Panc1 (cell line): Measurements from ENCODE around the gene PRR15. TPM values are rescaled to one million over a fixed set of nuclear protein-coding genes. Genes with fewer than 3 reads are reported as not detected.

Experiments
- ATAC-seq: fragments of 200-7000 bp; cut with Tn5 transposase; 2 replicates; pipeline ENCODE4 v1.9.1; 2020; ENCODE audit warnings: mild to moderate bottlenecking, moderate library complexity
- BruUV-seq: library from RNA; stranded (reverse); fragments of 400-500 nt; replicated peaks from 2 replicates; lab custom pipeline; 2021; lab: Mats Ljungman, UMichigan
- CTCF ChIA-PET: fragments of 300-600 bp; sonication (Branson Sonifier 250); formaldehyde crosslinking; loops from one replicate; lab custom pipeline; 2022; ENCODE audit warnings: antibody characterized with exemption; lab: Charles Lee
- POLR2A ChIA-PET: fragments of 300-600 bp; sonication (Branson Sonifier 250); formaldehyde crosslinking; loops from one replicate; lab custom pipeline; 2022; ENCODE audit warnings: antibody characterized with exemption; lab: Charles Lee
- DNase-seq: peaks from one replicate; pipeline ENCODE4 v3.0.0-alpha.2; 2010; ENCODE audit warnings: low read depth, low spot score
- H3K27ac ChIP-seq: 2 replicates; pipeline ENCODE4 v1.5.1; 2011; ENCODE audit warnings: mild to moderate bottlenecking, low read length, inconsistent platforms
- H3K27me3 ChIP-seq: fragments of 200-500 bp; sonication (Bioruptor generic); 2 replicates; pipeline ENCODE4 v1.6.0; 2014; ENCODE audit warnings: low read length, inconsistent platforms; ENCODE audit not compliant: control insufficient read depth, insufficient read depth
- H3K36me3 ChIP-seq: fragments of 200-500 bp; sonication (Bioruptor generic); 2 replicates; pipeline ENCODE4 v1.5.1; 2014; ENCODE audit warnings: inconsistent platforms, mild to moderate bottlenecking, low read length, moderate library complexity; ENCODE audit not compliant: control insufficient read depth, insufficient read depth
- H3K4me1 ChIP-seq: 2 replicates; pipeline ENCODE4 v1.5.1; 2011; ENCODE audit warnings: inconsistent platforms, mild to moderate bottlenecking, low read length, moderate library complexity; ENCODE audit not compliant: control insufficient read depth, insufficient read depth
- H3K4me3 ChIP-seq, 2 experiments: 2 replicates each; pipeline ENCODE4 v1.5.1; 2011 to 2012; ENCODE audit warnings: low read depth in 2 of 2, low read length in 2 of 2, mild to moderate bottlenecking in 2 of 2, inconsistent platforms in 1 of 2, moderate library complexity in 1 of 2
- H3K9me3 ChIP-seq: fragments of 200-500 bp; sonication (Bioruptor generic); 2 replicates; pipeline ENCODE4 v1.5.1; 2014; ENCODE audit warnings: low read depth, mild to moderate bottlenecking, inconsistent platforms, low read length, moderate library complexity; ENCODE audit not compliant: control insufficient read depth, insufficient read depth
- POLR2AphosphoS5 ChIP-seq: IDR thresholded peaks from 2 replicates; pipeline ENCODE4 v1.6.1; 2012; ENCODE audit warnings: mild to moderate bottlenecking, low read depth, low read length, moderate library complexity
- SIN3A ChIP-seq: IDR thresholded peaks from 2 replicates; pipeline ENCODE4 v1.6.1; 2012; ENCODE audit warnings: low read depth, mild to moderate bottlenecking, low read length, moderate library complexity, borderline replicate concordance; ENCODE audit not compliant: insufficient read depth
- TCF7L2 ChIP-seq: IDR thresholded peaks from 2 replicates; pipeline ENCODE4 v1.6.1; 2011; ENCODE audit warnings: mild to moderate bottlenecking, low read depth, low read length, inconsistent platforms
- in situ Hi-C: cut with HindIII; loops from 2 replicates; pipeline ENCODE4 v1.10.0; 2016; ENCODE audit warnings: low sequenced_read_pairs, low pct_unique_long_range_greater_than_20kb
- intact Hi-C: fragments of 100-400 bp; cut with micrococcal nuclease; formaldehyde crosslinking; loops from one replicate; pipeline ENCODE4 v1.10.0; 2022; ENCODE audit not compliant: unreplicated experiment
- total RNA-seq: library from RNA; stranded (reverse); gene quantifications from one replicate; pipeline ENCODE4 v1.2.1, GENCODE V29; 2021; ENCODE audit not compliant: unreplicated experiment
- TF ChIP-seq, protein P1 (sequence below): fragments of 450-650 bp; IDR thresholded peaks from 2 replicates; pipeline ENCODE4 v1.5.1; 2017; ENCODE audit warnings: mild to moderate bottlenecking
- TF ChIP-seq, protein P2 (sequence below), 2 experiments: IDR thresholded peaks; 2 replicates each; pipeline ENCODE4 v1.6.1; 2011 to 2012; ENCODE audit warnings: low read depth in 2 of 2, control low read depth in 1 of 2, low read length in 1 of 2, mild to moderate bottlenecking in 1 of 2, moderate library complexity in 1 of 2; ENCODE audit not compliant: insufficient read depth in 1 of 2

PRR15 gene
- total RNA-seq, 1 experiment from 2014 or later: 0.23 TPM

- no peaks in the 10 kb centered on the region for H3K9me3 ChIP-seq
- ATAC-seq (no peak), DNase-seq (no peak)
- intact Hi-C loops (no loop called here), in situ Hi-C loops (no loop called here)
- H3K27ac ChIP-seq: no peak overlapping the region
- TF ChIP-seq SIN3A (no peak), POLR2AphosphoS5 (no peak), TCF7L2 (no peak)
- TF ChIP-seq, protein P1, sequence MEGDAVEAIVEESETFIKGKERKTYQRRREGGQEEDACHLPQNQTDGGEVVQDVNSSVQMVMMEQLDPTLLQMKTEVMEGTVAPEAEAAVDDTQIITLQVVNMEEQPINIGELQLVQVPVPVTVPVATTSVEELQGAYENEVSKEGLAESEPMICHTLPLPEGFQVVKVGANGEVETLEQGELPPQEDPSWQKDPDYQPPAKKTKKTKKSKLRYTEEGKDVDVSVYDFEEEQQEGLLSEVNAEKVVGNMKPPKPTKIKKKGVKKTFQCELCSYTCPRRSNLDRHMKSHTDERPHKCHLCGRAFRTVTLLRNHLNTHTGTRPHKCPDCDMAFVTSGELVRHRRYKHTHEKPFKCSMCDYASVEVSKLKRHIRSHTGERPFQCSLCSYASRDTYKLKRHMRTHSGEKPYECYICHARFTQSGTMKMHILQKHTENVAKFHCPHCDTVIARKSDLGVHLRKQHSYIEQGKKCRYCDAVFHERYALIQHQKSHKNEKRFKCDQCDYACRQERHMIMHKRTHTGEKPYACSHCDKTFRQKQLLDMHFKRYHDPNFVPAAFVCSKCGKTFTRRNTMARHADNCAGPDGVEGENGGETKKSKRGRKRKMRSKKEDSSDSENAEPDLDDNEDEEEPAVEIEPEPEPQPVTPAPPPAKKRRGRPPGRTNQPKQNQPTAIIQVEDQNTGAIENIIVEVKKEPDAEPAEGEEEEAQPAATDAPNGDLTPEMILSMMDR: no peak
- TF ChIP-seq, protein P2, sequence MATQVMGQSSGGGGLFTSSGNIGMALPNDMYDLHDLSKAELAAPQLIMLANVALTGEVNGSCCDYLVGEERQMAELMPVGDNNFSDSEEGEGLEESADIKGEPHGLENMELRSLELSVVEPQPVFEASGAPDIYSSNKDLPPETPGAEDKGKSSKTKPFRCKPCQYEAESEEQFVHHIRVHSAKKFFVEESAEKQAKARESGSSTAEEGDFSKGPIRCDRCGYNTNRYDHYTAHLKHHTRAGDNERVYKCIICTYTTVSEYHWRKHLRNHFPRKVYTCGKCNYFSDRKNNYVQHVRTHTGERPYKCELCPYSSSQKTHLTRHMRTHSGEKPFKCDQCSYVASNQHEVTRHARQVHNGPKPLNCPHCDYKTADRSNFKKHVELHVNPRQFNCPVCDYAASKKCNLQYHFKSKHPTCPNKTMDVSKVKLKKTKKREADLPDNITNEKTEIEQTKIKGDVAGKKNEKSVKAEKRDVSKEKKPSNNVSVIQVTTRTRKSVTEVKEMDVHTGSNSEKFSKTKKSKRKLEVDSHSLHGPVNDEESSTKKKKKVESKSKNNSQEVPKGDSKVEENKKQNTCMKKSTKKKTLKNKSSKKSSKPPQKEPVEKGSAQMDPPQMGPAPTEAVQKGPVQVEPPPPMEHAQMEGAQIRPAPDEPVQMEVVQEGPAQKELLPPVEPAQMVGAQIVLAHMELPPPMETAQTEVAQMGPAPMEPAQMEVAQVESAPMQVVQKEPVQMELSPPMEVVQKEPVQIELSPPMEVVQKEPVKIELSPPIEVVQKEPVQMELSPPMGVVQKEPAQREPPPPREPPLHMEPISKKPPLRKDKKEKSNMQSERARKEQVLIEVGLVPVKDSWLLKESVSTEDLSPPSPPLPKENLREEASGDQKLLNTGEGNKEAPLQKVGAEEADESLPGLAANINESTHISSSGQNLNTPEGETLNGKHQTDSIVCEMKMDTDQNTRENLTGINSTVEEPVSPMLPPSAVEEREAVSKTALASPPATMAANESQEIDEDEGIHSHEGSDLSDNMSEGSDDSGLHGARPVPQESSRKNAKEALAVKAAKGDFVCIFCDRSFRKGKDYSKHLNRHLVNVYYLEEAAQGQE (IDR thresholded peaks at IDR 0.05; ENCODE audit: insufficient read depth in 1 of 2, low read depth in 2 of 2, low read length in 1 of 2): no peak
- ChIA-PET POLR2A (no interaction called here), CTCF (no interaction called here)
- no peaks in the 10 kb centered on the region for H3K27me3 ChIP-seq
- BruUV-seq: no TSS peak
- H3K4me1 ChIP-seq: 0 out of 2 replicates have a peak, but pooled peaks cover under 1% of the 10 kb centered on the region
- no peaks in the 10 kb centered on the region for H3K36me3 ChIP-seq
- no peak overlapping the region for H3K4me3 ChIP-seq
Measured at GRCh38 chr7:29557954-29558353, 5.7 kb upstream of the PRR15 start.

DNA sequence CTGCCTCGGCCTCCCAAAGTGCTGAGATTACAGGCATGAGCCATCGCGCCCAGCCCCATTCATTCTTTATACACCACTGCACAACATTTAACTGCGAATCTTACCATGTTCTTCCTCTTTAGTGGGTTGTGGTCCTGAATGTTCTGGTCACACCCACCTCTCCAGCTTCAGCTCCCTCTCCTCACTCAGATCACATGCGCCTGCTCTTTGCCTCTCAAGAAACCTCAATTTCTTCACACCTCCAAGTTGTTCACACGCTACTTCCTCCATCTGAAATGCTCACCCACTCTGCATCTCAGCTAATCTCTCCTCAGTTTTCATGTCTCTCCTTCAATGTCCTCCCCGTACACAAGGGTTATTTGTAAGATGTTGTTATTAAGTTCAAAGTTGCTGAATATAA is 2.4 kb upstream of the PRR15 start:
- no TSS peak for BruUV-seq
- intact Hi-C loops: no loop called here

More for the DNA sequence above, 2.4 kb upstream of the PRR15 start:
- TF ChIP-seq, protein P2 (IDR thresholded peaks at IDR 0.05; ENCODE audit: insufficient read depth in 1 of 2, low read depth in 2 of 2, low read length in 1 of 2): no peak
- TF ChIP-seq TCF7L2 (no peak), POLR2AphosphoS5 (no peak), SIN3A (no peak)
- TF ChIP-seq, protein P1: no peak
- DNase-seq (no peak), ATAC-seq (no peak)
- Histone ChIP-seq H3K27me3 (peaks cover 8% of the 10 kb centered on the region), H3K27ac (no peak overlapping the region), H3K4me3 (no peak overlapping the region), H3K9me3 (no peaks in the 10 kb centered on the region), H3K4me1 (peaks cover 10% of the 10 kb centered on the region), H3K36me3 (no peaks in the 10 kb centered on the region)
- in situ Hi-C loops: no loop called here
- ChIA-PET POLR2A (interaction anchor here (0.7 kb wide), 1 partner anchor 32 kb away, joined by 3 read pairs; no protein-coding TSS in a partner anchor), CTCF (no interaction called here)
